Mammary epithelial cell (primary cell): ENCODE results near the gene DNASE1L3.

ENCODE experiments used
- CTCF ChIP-seq, 2 donors: IDR thresholded peaks in 1 of 2; conservative IDR thresholded peaks in 1 of 2; 2 replicates each; pipeline ENCODE4 v1.5.1; 2011 to 2012; ENCODE audit warnings: inconsistent platforms in 2 of 2, low read length in 2 of 2, mild to moderate bottlenecking in 2 of 2, control low read depth in 1 of 2, low read depth in 1 of 2; ENCODE audit not compliant: insufficient read depth in 1 of 2; ENCODE audit errors: extremely low read depth in 1 of 2
- EZH2 ChIP-seq: IDR thresholded peaks from 2 replicates; pipeline ENCODE4 v1.6.1; 2012; ENCODE audit warnings: low read length, inconsistent platforms, borderline replicate concordance

GRCh38 chr3:58176185-58176530 is 34.6 kb downstream of the DNASE1L3 start:
- TF ChIP-seq EZH2 (no peak), CTCF (conservative IDR thresholded peaks at IDR 0.05 in 1 of 2, IDR thresholded peaks at IDR 0.05 in 1 of 2; ENCODE audit: extremely low read depth in 1 of 2, insufficient read depth in 1 of 2, low read depth in 1 of 2, low read length in 2 of 2) (no peak)
